Measurements from ENCODE around the gene P2RX7. TPM values are rescaled to one million over a fixed set of nuclear protein-coding genes. Genes with fewer than 3 reads are reported as not detected.

Gene P2RX7
- total RNA-seq, 1 donor from 2014 or later: not detected

DNA sequence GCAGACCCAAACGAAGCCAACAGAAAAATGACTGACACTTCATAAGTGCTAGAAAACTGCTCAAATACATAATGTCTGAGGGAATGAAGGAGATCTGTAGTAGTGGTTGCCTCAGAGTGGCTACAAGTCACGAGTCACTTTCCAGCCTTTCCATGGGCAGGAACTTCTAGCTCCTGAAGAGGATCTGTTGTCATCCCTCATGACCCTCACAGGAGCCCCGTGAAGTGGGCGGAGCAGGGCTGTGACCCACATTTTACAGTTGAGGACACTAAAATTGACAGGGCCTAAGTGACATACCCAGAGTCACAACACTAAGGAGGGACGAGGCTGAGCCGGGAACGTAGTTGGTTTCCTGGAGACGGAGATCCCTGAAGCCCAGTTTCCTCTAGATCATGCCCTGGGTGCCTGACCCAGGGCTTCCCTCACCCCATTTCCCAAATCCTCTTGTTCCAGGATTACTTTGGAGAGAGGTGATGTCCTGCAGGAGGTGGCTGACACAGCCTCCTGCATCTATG, 45.8 kb upstream of the P2RX7 start:
- Mint-ChIP-seq H3K4me1 (ENCODE audit: low read depth, unreplicated experiment) (no peaks in the 10 kb centered on the region), H3K36me3 (ENCODE audit: unreplicated experiment) (no peaks in the 10 kb centered on the region), H3K27me3 (ENCODE audit: unreplicated experiment) (no peaks in the 10 kb centered on the region), H3K9me3 (ENCODE audit: unreplicated experiment) (peaks cover 3% of the 10 kb centered on the region), H3K4me3 (ENCODE audit: unreplicated experiment) (no peak overlapping the region), H3K27ac (ENCODE audit: unreplicated experiment) (no peak overlapping the region)
- no peak for TF ChIP-seq CTCF (IDR thresholded peaks at IDR 0.05; ENCODE audit: partially characterized antibody, unreplicated experiment)
- no peak for DNase-seq

GRCh38 chr12:121087467-121088194, 45.0 kb upstream of the P2RX7 start:
- no peak for DNase-seq
- no peak overlapping the region for H3K4me3 Mint-ChIP-seq (ENCODE audit: unreplicated experiment)
- TF ChIP-seq CTCF (IDR thresholded peaks at IDR 0.05; ENCODE audit: partially characterized antibody, unreplicated experiment): no peak
- H3K36me3 Mint-ChIP-seq (ENCODE audit: unreplicated experiment): no peaks in the 10 kb centered on the region
- H3K9me3 Mint-ChIP-seq (ENCODE audit: unreplicated experiment): peaks cover 3% of the 10 kb centered on the region
- no peaks in the 10 kb centered on the region for H3K4me1 Mint-ChIP-seq (ENCODE audit: low read depth, unreplicated experiment)
- no peak overlapping the region for H3K27ac Mint-ChIP-seq (ENCODE audit: unreplicated experiment)
- no peaks in the 10 kb centered on the region for H3K27me3 Mint-ChIP-seq (ENCODE audit: unreplicated experiment)

- DNase-seq: no peak
- Mint-ChIP-seq H3K27ac (ENCODE audit: unreplicated experiment) (no peak overlapping the region), H3K4me3 (ENCODE audit: unreplicated experiment) (no peak overlapping the region), H3K4me1 (ENCODE audit: low read depth, unreplicated experiment) (no peaks in the 10 kb centered on the region), H3K27me3 (ENCODE audit: unreplicated experiment) (no peaks in the 10 kb centered on the region), H3K9me3 (ENCODE audit: unreplicated experiment) (peaks cover 3% of the 10 kb centered on the region), H3K36me3 (ENCODE audit: unreplicated experiment) (no peaks in the 10 kb centered on the region)
- TF ChIP-seq CTCF (IDR thresholded peaks at IDR 0.05; ENCODE audit: partially characterized antibody, unreplicated experiment): no peak
These were observed 44.5 kb upstream of the P2RX7 start for GRCh38 chr12:121088195-121088585.

GRCh38 chr12:121089031-121089812, 43.5 kb upstream of the P2RX7 start:
- Mint-ChIP-seq H3K36me3 (ENCODE audit: unreplicated experiment) (no peaks in the 10 kb centered on the region), H3K27ac (ENCODE audit: unreplicated experiment) (no peak overlapping the region), H3K4me3 (ENCODE audit: unreplicated experiment) (no peak overlapping the region), H3K27me3 (ENCODE audit: unreplicated experiment) (no peaks in the 10 kb centered on the region), H3K9me3 (ENCODE audit: unreplicated experiment) (peaks cover 3% of the 10 kb centered on the region), H3K4me1 (ENCODE audit: low read depth, unreplicated experiment) (no peaks in the 10 kb centered on the region)
- DNase-seq: no peak
- TF ChIP-seq CTCF (IDR thresholded peaks at IDR 0.05; ENCODE audit: partially characterized antibody, unreplicated experiment): no peak
